Effector memory CD4-positive, alpha-beta T cell (primary cell): Measurements from ENCODE around the gene ENPP3.

Experiments
- DNase-seq, 3 donors: peaks; one replicate each; pipeline ENCODE4 v3.0.0-alpha.2; 2020
- H3K27ac ChIP-seq: 2 replicates; pipeline ENCODE4 v1.7.0; 2013; ENCODE audit warnings: mild to moderate bottlenecking, low read length, moderate library complexity; ENCODE audit not compliant: insufficient read depth, poor library complexity, severe bottlenecking
- H3K27me3 ChIP-seq: replicated peaks from 2 replicates; pipeline ENCODE4 v1.7.0; 2013; ENCODE audit warnings: mild to moderate bottlenecking, low read length; ENCODE audit not compliant: insufficient read depth, control insufficient read depth, poor library complexity, severe bottlenecking
- H3K36me3 ChIP-seq: 2 replicates; pipeline ENCODE4 v1.7.0; 2013; ENCODE audit warnings: mild to moderate bottlenecking, low read length, moderate library complexity; ENCODE audit not compliant: control insufficient read depth, insufficient read depth
- H3K4me1 ChIP-seq: 2 replicates; pipeline ENCODE4 v1.7.0; 2013; ENCODE audit warnings: low read length, mild to moderate bottlenecking; ENCODE audit not compliant: control insufficient read depth, insufficient read depth, poor library complexity, severe bottlenecking
- H3K4me3 ChIP-seq: 2 replicates; pipeline ENCODE4 v1.7.0; 2013; ENCODE audit warnings: low read length, low read depth, mild to moderate bottlenecking; ENCODE audit not compliant: insufficient read depth, poor library complexity, severe bottlenecking
- H3K9me3 ChIP-seq: 2 replicates; pipeline ENCODE4 v1.7.0; 2013; ENCODE audit warnings: mild to moderate bottlenecking, low read length, moderate library complexity; ENCODE audit not compliant: control insufficient read depth

ENPP3 gene

GRCh38 chr6:131680868-131681267 is 43.8 kb downstream of the ENPP3 start:
- no peaks in the 10 kb centered on the region for H3K9me3 ChIP-seq
- no peaks in the 10 kb centered on the region for H3K36me3 ChIP-seq
- no peak overlapping the region for H3K4me3 ChIP-seq
- DNase-seq, result no peak
- H3K27me3 ChIP-seq, result no peaks in the 10 kb centered on the region
- no peak overlapping the region for H3K27ac ChIP-seq
- no peaks in the 10 kb centered on the region for H3K4me1 ChIP-seq

GRCh38 chr6:131681585-131681984 is 44.5 kb downstream of the ENPP3 start:
- no peak for DNase-seq
- no peaks in the 10 kb centered on the region for H3K4me1 ChIP-seq
- H3K27me3 ChIP-seq, result no peaks in the 10 kb centered on the region
- H3K4me3 ChIP-seq, result no peak overlapping the region
- H3K27ac ChIP-seq, result no peak overlapping the region
- no peaks in the 10 kb centered on the region for H3K36me3 ChIP-seq
- H3K9me3 ChIP-seq, result no peaks in the 10 kb centered on the region

GRCh38 chr6:131682442-131682841 is 45.3 kb downstream of the ENPP3 start:
- Histone ChIP-seq H3K36me3 (no peaks in the 10 kb centered on the region), H3K27me3 (no peaks in the 10 kb centered on the region), H3K9me3 (no peaks in the 10 kb centered on the region), H3K4me3 (no peak overlapping the region), H3K4me1 (no peaks in the 10 kb centered on the region), H3K27ac (no peak overlapping the region)
- no peak for DNase-seq

- H3K4me3 ChIP-seq, result no peak overlapping the region
- H3K27me3 ChIP-seq, result no peaks in the 10 kb centered on the region
- H3K36me3 ChIP-seq, result no peaks in the 10 kb centered on the region
- DNase-seq, result no peak
- no peaks in the 10 kb centered on the region for H3K4me1 ChIP-seq
- H3K27ac ChIP-seq, result no peak overlapping the region
- no peaks in the 10 kb centered on the region for H3K9me3 ChIP-seq
These were observed 46.4 kb downstream of the ENPP3 start for GRCh38 chr6:131683479-131683878.

GRCh38 chr6:131685266-131685780 is 48.2 kb downstream of the ENPP3 start:
- H3K9me3 ChIP-seq, result no peaks in the 10 kb centered on the region
- no peak for DNase-seq
- H3K4me3 ChIP-seq, result no peak overlapping the region
- H3K36me3 ChIP-seq, result no peaks in the 10 kb centered on the region
- H3K27ac ChIP-seq, result no peak overlapping the region
- H3K4me1 ChIP-seq, result no peaks in the 10 kb centered on the region
- no peaks in the 10 kb centered on the region for H3K27me3 ChIP-seq

GRCh38 chr6:131687022-131687421 is 49.9 kb downstream of the ENPP3 start:
- Histone ChIP-seq H3K9me3 (no peaks in the 10 kb centered on the region), H3K27ac (no peak overlapping the region)
- no peak for DNase-seq

GRCh38 chr6:131688286-131688685 is 51.2 kb downstream of the ENPP3 start:
- no peaks in the 10 kb centered on the region for H3K36me3 ChIP-seq
- H3K9me3 ChIP-seq, result no peaks in the 10 kb centered on the region
- DNase-seq, result no peak
- no peak overlapping the region for H3K27ac ChIP-seq
- no peaks in the 10 kb centered on the region for H3K4me1 ChIP-seq
- H3K27me3 ChIP-seq, result no peaks in the 10 kb centered on the region
- no peak overlapping the region for H3K4me3 ChIP-seq

More at GRCh38 chr6:131687022-131687421, 49.9 kb downstream of the ENPP3 start:
- no peak overlapping the region for H3K4me3 ChIP-seq
- no peaks in the 10 kb centered on the region for H3K36me3 ChIP-seq
- no peaks in the 10 kb centered on the region for H3K27me3 ChIP-seq
- no peaks in the 10 kb centered on the region for H3K4me1 ChIP-seq

- H3K27me3 ChIP-seq, result no peaks in the 10 kb centered on the region
- no peaks in the 10 kb centered on the region for H3K9me3 ChIP-seq
- H3K4me1 ChIP-seq, result no peaks in the 10 kb centered on the region
- DNase-seq, result no peak
- H3K27ac ChIP-seq, result no peak overlapping the region
- H3K36me3 ChIP-seq, result no peaks in the 10 kb centered on the region
- no peak overlapping the region for H3K4me3 ChIP-seq
These were observed 54.9 kb downstream of the ENPP3 start for GRCh38 chr6:131692031-131692430.

- DNase-seq, result no peak
- no peak overlapping the region for H3K27ac ChIP-seq
- H3K4me1 ChIP-seq, result no peaks in the 10 kb centered on the region
These were observed 55.5 kb downstream of the ENPP3 start for GRCh38 chr6:131692589-131692988.

GRCh38 chr6:131693384-131693783 is 56.3 kb downstream of the ENPP3 start:
- no peaks in the 10 kb centered on the region for H3K9me3 ChIP-seq
- DNase-seq, result no peak

More at GRCh38 chr6:131692589-131692988, 55.5 kb downstream of the ENPP3 start:
- Histone ChIP-seq H3K36me3 (no peaks in the 10 kb centered on the region), H3K4me3 (no peak overlapping the region), H3K27me3 (no peaks in the 10 kb centered on the region), H3K9me3 (no peaks in the 10 kb centered on the region)

More at GRCh38 chr6:131693384-131693783, 56.3 kb downstream of the ENPP3 start:
- Histone ChIP-seq H3K4me1 (no peaks in the 10 kb centered on the region), H3K4me3 (no peak overlapping the region), H3K36me3 (no peaks in the 10 kb centered on the region), H3K27me3 (no peaks in the 10 kb centered on the region), H3K27ac (no peak overlapping the region)
